HEK293 (cell line): ENCODE measurements around the gene CKAP2L.

Experiments
- CTCF ChIA-PET: fragments of 350-600 bp; formaldehyde crosslinking; extraction: SDS; loops from one replicate; lab custom pipeline; 2021; ENCODE audit warnings: antibody characterized with exemption; lab: Yijun Ruan, JAX
- POLR2A ChIA-PET: fragments of 300-600 bp; formaldehyde crosslinking; extraction: SDS; loops from one replicate; lab custom pipeline; 2020; ENCODE audit warnings: antibody characterized with exemption, inconsistent platforms; lab: Yijun Ruan, JAX
- H3K27ac ChIP-seq: fragments of 200-500 bp; sonication (Bioruptor generic); 2 replicates; pipeline ENCODE4 v1.5.1; 2014; ENCODE audit warnings: low read depth, low read length, control low read depth, inconsistent platforms; ENCODE audit errors: extremely low read depth
- H3K36me3 ChIP-seq, 2 experiments: fragments of 200-500 bp in 1 of 2; sonication (Bioruptor generic) in 1 of 2; 1 replicate in 1 of 2; 2 replicates in 1 of 2; pipeline ENCODE4 v1.5.1; 2014 to 2017; ENCODE audit warnings: inconsistent platforms in 2 of 2, low read length in 2 of 2; ENCODE audit not compliant: control insufficient read depth in 2 of 2, insufficient read depth in 1 of 2
- H3K4me1 ChIP-seq: fragments of 200-500 bp; sonication (Bioruptor generic); 2 replicates; pipeline ENCODE4 v1.5.1; 2014; ENCODE audit warnings: mild to moderate bottlenecking, low read length, inconsistent platforms; ENCODE audit not compliant: control insufficient read depth, insufficient read depth
- H3K4me3 ChIP-seq: 2 replicates; pipeline ENCODE4 v1.5.1; 2011; ENCODE audit warnings: low read depth, mild to moderate bottlenecking, control low read depth, low read length, moderate library complexity
- H3K9me3 ChIP-seq: fragments of 200-500 bp; sonication (Bioruptor generic); 2 replicates; pipeline ENCODE4 v1.5.1; 2014; ENCODE audit warnings: low read depth, low read length, inconsistent platforms; ENCODE audit not compliant: control insufficient read depth, insufficient read depth
- FEZF1 ChIP-seq: fragments of 450-650 bp; formaldehyde crosslinking; IDR thresholded peaks from 2 replicates; pipeline ENCODE4 v1.5.1; 2016; ENCODE audit warnings: missing biosample characterization, missing genetic modification characterization
- HOXA7 ChIP-seq: sonication (generic); formaldehyde crosslinking; IDR thresholded peaks from 2 replicates; pipeline ENCODE4 v1.8.1; 2022; ENCODE audit warnings: missing genetic modification reagents, borderline replicate concordance
- SCRT1 ChIP-seq: fragments of 450-650 bp; formaldehyde crosslinking; IDR thresholded peaks from 2 replicates; pipeline ENCODE4 v1.5.1; 2016; ENCODE audit warnings: missing biosample characterization, missing genetic modification characterization, borderline replicate concordance
- SCRT2 ChIP-seq: fragments of 450-650 bp; formaldehyde crosslinking; IDR thresholded peaks from 2 replicates; pipeline ENCODE4 v1.5.1; 2016; ENCODE audit warnings: missing biosample characterization, missing genetic modification characterization
- ZBTB8A ChIP-seq: fragments of 450-650 bp; formaldehyde crosslinking; IDR thresholded peaks from 2 replicates; pipeline ENCODE4 v1.5.1; 2016; ENCODE audit warnings: missing biosample characterization, missing genetic modification characterization
- ZNF239 ChIP-seq: fragments of 450-650 bp; formaldehyde crosslinking; IDR thresholded peaks from 2 replicates; pipeline ENCODE4 v1.5.1; 2016; ENCODE audit warnings: missing biosample characterization, missing genetic modification characterization
- ZNF302 ChIP-seq: fragments of 450-650 bp; formaldehyde crosslinking; IDR thresholded peaks from 2 replicates; pipeline ENCODE4 v1.5.1; 2016; ENCODE audit warnings: missing biosample characterization, missing genetic modification characterization, low read depth
- ZNF335 ChIP-seq: fragments of 450-650 bp; formaldehyde crosslinking; conservative IDR thresholded peaks from 2 replicates; pipeline ENCODE4 v1.5.1; 2016; ENCODE audit warnings: missing biosample characterization, missing genetic modification characterization
- ZNF585B ChIP-seq: fragments of 450-650 bp; formaldehyde crosslinking; IDR thresholded peaks from 2 replicates; pipeline ENCODE4 v1.5.1; 2016; ENCODE audit warnings: missing biosample characterization, missing genetic modification characterization
- ZNF623 ChIP-seq: fragments of 450-650 bp; formaldehyde crosslinking; IDR thresholded peaks from 2 replicates; pipeline ENCODE4 v1.5.1; 2016; ENCODE audit warnings: missing biosample characterization, missing genetic modification characterization
- ZNF664 ChIP-seq: fragments of 450-650 bp; formaldehyde crosslinking; IDR thresholded peaks from 2 replicates; pipeline ENCODE4 v1.5.1; 2016; ENCODE audit warnings: missing biosample characterization, missing genetic modification characterization
- ZNF768 ChIP-seq: fragments of 450-650 bp; formaldehyde crosslinking; IDR thresholded peaks from 2 replicates; pipeline ENCODE4 v1.5.1; 2018; ENCODE audit warnings: missing biosample characterization, mild to moderate bottlenecking, missing genetic modification characterization
- TF ChIP-seq, protein P1 (sequence below): fragments of 450-650 bp; formaldehyde crosslinking; IDR thresholded peaks from 2 replicates; pipeline ENCODE4 v1.5.1; 2017; ENCODE audit warnings: missing biosample characterization, mild to moderate bottlenecking, missing genetic modification characterization, moderate library complexity
- TF ChIP-seq, protein P2 (sequence below): fragments of 450-650 bp; formaldehyde crosslinking; conservative IDR thresholded peaks from 2 replicates; pipeline ENCODE4 v1.5.1; 2016; ENCODE audit warnings: low read depth, missing biosample characterization, missing genetic modification characterization
- TF ChIP-seq, protein P3 (sequence below): fragments of 450-650 bp; formaldehyde crosslinking; IDR thresholded peaks from 2 replicates; pipeline ENCODE4 v1.5.1; 2016; ENCODE audit warnings: missing biosample characterization, missing genetic modification characterization

Gene CKAP2L

DNA sequence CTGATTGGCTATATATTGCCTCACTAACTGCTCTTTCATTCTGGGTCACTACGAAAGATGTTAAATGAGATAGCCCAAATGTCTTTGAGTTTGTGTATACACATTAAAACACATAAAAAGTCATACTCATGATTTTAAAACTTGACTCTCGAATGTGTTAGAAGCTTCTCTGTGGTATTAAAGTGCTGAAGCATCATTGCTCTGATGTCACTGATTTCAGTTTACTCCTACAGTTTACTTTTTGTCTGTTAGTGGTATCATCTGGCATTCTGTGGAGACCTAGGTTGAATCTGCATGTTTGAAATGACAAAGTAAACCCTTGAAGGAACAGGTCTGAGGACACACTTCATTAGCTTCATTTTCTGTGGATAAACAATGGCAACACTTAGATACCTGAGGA lies 32.9 kb downstream of the CKAP2L start:
- POLR2A ChIA-PET: no interaction called here
- TF ChIP-seq ZNF664 (tag by site-specific recombination): peak; percentile 47; the same call in 1 of the 2 replicates
- no peak for TF ChIP-seq ZNF768 (tag by site-specific recombination)

DNA sequence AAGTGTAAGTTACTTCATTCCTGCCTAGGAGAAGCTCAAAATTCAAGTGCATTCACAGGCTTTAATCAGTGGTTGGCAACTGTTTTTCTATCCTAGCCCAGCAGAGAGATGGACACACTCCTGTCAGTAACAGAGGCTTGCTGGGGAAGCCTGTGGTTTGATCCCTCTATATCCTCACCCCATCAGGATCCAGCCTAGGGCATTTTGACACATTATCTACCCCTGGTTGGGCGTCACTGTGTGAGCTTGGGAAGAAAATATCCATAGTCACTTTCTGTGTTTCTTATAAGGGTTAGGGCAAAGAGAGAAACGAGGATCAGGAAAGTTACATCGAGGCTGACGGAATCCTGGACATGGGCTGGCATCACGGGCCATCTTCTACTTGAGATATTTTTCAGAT lies 33.6 kb downstream of the CKAP2L start:
- TF ChIP-seq, protein P1, sequence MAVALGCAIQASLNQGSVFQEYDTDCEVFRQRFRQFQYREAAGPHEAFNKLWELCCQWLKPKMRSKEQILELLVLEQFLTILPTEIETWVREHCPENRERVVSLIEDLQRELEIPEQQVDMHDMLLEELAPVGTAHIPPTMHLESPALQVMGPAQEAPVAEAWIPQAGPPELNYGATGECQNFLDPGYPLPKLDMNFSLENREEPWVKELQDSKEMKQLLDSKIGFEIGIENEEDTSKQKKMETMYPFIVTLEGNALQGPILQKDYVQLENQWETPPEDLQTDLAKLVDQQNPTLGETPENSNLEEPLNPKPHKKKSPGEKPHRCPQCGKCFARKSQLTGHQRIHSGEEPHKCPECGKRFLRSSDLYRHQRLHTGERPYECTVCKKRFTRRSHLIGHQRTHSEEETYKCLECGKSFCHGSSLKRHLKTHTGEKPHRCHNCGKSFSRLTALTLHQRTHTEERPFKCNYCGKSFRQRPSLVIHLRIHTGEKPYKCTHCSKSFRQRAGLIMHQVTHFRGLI (tag by site-specific recombination): peak; percentile 90
- TF ChIP-seq ZNF302 (tag by site-specific recombination): no peak
- Histone ChIP-seq H3K27ac (no peak overlapping the region), H3K4me3 (no peak overlapping the region), H3K36me3 (no peaks in the 10 kb centered on the region; a peak in 1 of 3 replicates), H3K9me3 (no peaks in the 10 kb centered on the region), H3K4me1 (no peaks in the 10 kb centered on the region)
- ChIA-PET CTCF (interaction anchor here (0.6 to 8.9 kb wide), 5 partner anchors 18 to 210 kb away, joined by 3 to 103 read pairs (median 4); no protein-coding TSS in a partner anchor), POLR2A (no interaction called here)

More for the DNA sequence above, 32.9 kb downstream of the CKAP2L start:
- no peaks in the 10 kb centered on the region for H3K4me1 ChIP-seq
- H3K27ac ChIP-seq: no peak overlapping the region
- CTCF ChIA-PET: interaction anchor here (0.9 to 8.9 kb wide), 4 partner anchors 18 to 210 kb away, joined by 3 to 103 read pairs (median 4); no protein-coding TSS in a partner anchor
- no peak overlapping the region for H3K4me3 ChIP-seq
- no peaks in the 10 kb centered on the region; a peak in 1 of 3 replicates for H3K36me3 ChIP-seq
- no peaks in the 10 kb centered on the region for H3K9me3 ChIP-seq

DNA sequence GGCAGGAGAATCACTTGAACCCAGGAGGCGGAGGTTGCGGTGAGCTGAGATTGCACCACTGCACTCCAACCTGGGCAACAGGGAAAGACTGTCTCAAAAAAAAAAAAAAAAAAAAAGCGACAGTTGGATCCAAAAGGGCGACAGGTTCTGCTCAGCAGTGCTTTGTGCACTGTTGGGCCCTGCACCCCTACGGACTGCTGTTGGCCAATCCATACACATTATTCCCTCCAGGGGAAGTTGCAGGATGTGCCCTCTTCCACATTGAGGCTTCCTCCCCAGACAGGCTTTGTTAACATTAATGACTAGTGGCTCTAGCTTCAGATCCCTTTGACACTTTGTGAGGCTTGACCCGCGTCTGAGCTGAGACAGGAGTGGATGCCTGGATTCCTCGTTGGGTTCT lies 34.2 kb downstream of the CKAP2L start:
- ChIA-PET POLR2A (no interaction called here), CTCF (interaction anchor here (1.0 to 8.9 kb wide), 5 partner anchors 19 to 210 kb away, joined by 3 to 103 read pairs (median 6); no protein-coding TSS in a partner anchor)
- no peaks in the 10 kb centered on the region for H3K4me1 ChIP-seq
- H3K9me3 ChIP-seq: no peaks in the 10 kb centered on the region
- H3K27ac ChIP-seq: no peak overlapping the region
- H3K4me3 ChIP-seq: no peak overlapping the region
- H3K36me3 ChIP-seq: no peaks in the 10 kb centered on the region; a peak in 1 of 3 replicates
- TF ChIP-seq FEZF1 (tag by site-specific recombination): no peak
- no peak for TF ChIP-seq ZNF239 (tag by site-specific recombination)
- TF ChIP-seq, protein P2, sequence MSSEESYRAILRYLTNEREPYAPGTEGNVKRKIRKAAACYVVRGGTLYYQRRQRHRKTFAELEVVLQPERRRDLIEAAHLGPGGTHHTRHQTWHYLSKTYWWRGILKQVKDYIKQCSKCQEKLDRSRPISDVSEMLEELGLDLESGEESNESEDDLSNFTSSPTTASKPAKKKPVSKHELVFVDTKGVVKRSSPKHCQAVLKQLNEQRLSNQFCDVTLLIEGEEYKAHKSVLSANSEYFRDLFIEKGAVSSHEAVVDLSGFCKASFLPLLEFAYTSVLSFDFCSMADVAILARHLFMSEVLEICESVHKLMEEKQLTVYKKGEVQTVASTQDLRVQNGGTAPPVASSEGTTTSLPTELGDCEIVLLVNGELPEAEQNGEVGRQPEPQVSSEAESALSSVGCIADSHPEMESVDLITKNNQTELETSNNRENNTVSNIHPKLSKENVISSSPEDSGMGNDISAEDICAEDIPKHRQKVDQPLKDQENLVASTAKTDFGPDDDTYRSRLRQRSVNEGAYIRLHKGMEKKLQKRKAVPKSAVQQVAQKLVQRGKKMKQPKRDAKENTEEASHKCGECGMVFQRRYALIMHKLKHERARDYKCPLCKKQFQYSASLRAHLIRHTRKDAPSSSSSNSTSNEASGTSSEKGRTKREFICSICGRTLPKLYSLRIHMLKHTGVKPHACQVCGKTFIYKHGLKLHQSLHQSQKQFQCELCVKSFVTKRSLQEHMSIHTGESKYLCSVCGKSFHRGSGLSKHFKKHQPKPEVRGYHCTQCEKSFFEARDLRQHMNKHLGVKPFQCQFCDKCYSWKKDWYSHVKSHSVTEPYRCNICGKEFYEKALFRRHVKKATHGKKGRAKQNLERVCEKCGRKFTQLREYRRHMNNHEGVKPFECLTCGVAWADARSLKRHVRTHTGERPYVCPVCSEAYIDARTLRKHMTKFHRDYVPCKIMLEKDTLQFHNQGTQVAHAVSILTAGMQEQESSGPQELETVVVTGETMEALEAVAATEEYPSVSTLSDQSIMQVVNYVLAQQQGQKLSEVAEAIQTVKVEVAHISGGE (tag by site-specific recombination): no peak
- TF ChIP-seq SCRT1 (tag by site-specific recombination): peak; percentile 93
- no peak for TF ChIP-seq ZNF585B (tag by site-specific recombination)
- TF ChIP-seq SCRT2 (tag by site-specific recombination): peak; percentile 90

DNA sequence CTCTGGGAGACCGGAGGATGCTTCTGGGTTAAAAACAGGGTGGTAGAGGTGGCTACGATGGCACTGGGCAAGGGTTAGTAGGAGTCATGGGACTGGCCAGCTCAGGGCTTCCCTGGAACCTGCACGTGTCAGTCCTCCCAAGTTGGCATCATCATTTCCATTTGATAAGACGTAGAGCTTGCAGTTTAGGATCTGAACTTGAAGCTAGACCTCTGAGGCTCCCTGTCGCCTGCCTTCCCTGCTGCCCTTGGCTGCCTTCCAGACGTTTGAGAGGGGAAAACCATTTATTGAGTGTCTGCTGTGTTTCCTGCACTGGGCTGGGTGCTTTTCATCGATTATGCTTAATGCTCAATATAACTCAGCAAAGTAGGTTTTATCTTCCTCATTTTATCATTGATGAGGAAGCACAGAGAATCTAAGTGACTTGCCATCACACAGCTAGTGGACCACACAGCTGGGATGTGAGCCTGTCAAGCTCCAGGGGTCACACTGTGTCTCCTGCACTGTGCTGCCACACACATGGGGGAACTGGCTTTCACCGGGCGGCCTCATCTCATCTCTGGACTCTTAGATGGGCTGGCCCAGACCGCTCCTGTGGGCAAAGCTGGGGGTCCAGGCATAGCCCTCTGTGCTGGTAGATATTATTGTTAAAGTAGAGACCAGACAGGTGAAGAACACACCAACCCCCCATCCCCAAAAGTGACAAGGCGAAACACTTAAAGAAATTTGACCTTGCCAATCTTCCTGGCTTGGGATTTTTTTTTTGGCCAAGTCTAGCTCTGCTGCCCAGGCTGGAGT lies 35.8 kb downstream of the CKAP2L start:
- H3K4me3 ChIP-seq: no peak overlapping the region
- H3K27ac ChIP-seq: no peak overlapping the region
- POLR2A ChIA-PET: no interaction called here
- CTCF ChIA-PET: interaction anchor here (0.6 to 8.9 kb wide), 17 partner anchors 13 to 841 kb away, joined by 3 to 204 read pairs (median 6); partner anchors contain the start of gene CHCHD5
- H3K4me1 ChIP-seq: no peaks in the 10 kb centered on the region
- no peaks in the 10 kb centered on the region for H3K36me3 ChIP-seq
- no peaks in the 10 kb centered on the region for H3K9me3 ChIP-seq
- TF ChIP-seq ZBTB8A (tag by site-specific recombination) (no peak), ZNF623 (no peak), ZNF335 (tag by site-specific recombination) (0 out of 2 replicates have a peak, but pooled peaks have one; percentile 24), HOXA7 (CRISPR knock-in tag) (no peak)
- TF ChIP-seq, protein P3, sequence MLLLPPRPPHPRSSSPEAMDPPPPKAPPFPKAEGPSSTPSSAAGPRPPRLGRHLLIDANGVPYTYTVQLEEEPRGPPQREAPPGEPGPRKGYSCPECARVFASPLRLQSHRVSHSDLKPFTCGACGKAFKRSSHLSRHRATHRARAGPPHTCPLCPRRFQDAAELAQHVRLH: no peak
